GM19324 (cell line): ENCODE measurements around the gene GRIK3.

ENCODE experiments used
- ATAC-seq: cut with Tn5 transposase; IDR thresholded peaks from one replicate; pipeline ENCODE4 v1.9.1; 2021; ENCODE audit warnings: mild to moderate bottlenecking, moderate library complexity; ENCODE audit not compliant: unreplicated experiment, low FRiP score

GRIK3 gene

DNA sequence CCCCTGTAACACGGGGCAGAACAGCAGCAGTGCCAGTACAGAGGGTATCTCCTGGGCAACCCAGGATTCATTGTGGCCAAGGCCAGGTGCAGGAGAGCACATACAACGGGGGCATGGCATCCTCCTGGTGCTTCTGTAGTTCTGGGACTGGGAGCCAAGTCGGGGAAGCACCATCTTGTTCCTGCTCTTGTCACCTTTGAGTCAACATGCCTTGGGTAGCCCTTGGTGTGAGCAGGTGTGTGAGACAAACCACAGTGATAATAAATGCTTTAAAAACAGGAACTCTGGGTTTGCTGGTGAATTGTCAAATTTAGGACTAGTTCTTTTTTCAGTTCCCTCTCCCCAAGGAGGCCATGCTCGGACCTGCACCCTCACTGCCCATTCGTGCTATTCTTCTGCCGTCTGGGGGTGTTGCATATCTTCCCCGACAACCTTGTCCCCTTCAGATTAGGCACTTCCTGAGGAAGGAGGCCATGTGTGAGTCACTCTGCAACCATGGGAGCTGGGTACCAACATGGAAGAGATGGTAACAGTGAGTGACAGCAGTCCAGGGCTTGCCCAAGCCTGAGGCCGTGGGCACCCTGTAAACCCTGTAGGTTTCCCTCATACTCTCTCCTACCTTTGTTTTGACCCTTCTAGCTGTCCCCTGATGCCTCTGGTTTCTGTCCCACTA, 150.2 kb downstream of the GRIK3 start:
- peak; percentile 49 for ATAC-seq

DNA sequence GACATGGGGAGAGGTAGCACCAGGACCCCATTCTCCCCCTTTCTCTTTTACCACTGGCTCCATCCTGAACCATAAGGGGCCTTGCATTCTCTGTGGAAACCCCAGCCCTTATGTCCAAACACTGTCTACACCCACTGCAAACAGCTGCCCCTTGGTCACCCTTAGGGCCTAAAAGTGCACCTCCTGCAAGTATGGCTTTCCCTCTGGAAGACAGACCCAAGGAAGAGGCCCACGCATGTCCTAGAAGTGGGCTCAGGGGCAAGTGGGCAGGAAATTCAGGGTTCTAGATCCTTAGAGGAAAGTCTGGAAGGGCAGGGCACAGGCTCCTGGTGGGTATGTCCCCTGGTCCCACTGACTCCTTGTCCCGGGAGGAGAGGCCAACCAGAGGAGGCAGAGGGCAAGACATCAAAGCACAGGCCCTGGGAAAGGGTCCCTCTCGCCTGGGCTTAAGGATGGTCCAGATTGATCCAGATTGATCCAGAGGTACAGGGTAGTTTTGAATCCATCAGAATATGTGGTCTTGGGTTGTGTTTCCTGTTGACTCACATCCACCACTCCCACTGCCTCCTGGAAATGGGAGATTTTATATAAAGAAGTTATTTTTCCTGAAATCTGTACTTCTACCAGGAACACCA, 150.9 kb downstream of the GRIK3 start:
- no peak for ATAC-seq

DNA sequence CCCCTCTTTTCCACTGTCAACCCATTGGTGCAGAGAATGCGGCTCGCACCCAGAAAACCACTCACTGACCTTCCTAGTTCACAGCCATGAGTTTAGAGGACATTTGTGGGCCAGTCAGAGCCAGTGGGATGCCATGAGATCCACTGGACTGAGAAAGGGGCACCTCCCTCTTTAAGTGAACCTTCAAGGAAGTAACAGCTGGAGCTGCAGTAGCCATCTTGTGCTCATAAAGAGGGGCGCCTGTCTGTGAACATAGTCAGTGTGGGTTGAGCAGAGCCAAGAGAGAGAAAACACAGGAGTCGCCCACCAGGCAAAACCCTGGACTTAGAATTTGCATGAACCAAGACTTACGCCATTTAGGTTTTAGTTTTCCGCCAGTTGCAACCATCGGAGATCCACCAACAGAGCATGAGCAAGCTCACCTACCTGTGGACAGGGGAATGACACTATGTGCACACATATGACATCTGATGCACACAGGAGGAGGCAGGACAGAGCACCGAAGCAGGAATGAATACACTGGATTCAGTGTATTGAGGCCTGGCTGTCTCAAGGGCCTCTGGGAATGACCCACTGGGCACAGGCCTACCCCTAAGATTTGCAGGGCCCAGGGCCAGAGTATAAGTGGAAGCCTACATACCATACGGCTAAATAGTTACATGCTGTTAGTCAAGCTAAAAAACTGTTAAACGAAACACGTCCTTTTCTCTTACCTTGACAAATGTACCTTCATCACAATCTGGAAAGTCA, 151.6 kb downstream of the GRIK3 start:
- ATAC-seq: no peak

DNA sequence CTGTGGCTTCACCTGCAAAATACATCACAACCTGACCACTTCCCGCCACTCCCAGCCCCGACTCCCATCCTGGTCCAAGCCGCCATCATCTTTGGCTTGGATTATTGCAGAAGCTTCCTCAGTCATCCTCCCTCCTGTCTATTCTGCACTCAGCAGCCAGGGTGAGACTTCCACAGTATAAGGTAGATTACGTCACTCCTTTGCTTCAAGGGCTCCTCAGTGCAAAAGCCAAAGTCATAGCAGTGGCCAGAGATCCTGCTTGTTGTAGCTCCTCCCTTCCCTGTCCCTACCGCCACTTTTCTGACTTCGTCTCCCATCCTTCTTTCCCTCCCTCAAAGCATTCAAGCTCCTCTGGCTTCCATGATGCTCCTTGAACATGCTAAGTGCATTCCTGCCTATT, 152.8 kb downstream of the GRIK3 start:
- ATAC-seq: no peak

DNA sequence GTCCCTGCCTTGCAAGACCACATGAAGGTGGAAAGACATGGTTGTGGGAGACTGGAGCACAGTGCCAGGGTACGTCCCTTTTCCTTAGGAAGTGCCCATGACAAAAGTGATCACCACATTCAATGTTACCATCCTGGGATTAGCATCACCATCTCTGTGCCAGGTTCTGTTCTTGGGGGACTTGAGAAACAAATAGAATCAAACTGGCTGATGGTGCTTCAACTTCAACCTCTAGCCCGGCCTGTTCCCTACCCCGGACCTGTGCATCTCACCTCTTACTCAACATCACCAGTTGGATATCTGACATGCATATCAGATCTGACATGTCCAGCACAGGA, 153.3 kb downstream of the GRIK3 start:
- no peak for ATAC-seq

DNA sequence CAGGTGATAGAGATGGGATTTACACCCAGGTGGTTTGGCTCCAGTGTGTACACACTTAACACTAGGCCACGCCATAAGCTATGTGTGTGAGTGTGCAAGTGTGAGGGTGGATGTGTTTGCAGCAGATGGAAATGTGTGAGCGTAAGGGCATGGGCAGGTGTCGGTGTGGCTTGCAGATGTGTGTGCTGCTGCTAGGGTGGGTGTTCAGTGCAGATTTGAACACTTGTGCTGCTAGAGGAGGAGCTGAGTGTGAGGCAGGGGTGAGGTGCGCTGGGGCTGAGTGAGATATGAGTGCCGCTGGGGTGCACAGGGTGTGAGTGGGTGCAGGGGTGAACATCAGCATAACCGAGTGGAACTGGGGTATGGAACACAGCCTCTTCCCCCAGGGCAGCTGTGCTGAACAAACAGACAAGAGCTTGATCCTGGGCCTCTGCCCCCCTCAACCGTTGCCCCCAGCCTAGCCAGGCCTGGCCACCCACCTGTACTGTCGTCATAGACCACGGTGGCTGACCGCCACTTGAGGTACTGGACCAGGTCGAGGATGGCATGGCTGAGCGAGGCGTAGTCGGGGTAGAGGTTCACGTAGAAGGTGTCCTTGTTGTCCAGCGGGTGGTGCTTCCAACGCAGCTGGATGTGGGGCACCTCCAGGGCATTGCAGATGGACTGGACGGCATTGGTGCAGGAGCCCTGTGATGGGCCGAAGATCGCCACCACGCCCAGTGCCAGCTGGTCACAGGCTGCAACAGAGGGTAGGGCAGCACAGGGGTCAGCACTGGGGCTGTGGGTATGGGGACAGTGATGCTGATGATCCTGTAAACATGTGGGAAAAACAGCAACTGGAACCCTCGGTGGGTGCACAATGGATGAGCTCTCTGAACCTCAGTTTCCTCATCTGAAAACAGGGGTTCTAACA, 153.9 kb downstream of the GRIK3 start:
- ATAC-seq: no peak

DNA sequence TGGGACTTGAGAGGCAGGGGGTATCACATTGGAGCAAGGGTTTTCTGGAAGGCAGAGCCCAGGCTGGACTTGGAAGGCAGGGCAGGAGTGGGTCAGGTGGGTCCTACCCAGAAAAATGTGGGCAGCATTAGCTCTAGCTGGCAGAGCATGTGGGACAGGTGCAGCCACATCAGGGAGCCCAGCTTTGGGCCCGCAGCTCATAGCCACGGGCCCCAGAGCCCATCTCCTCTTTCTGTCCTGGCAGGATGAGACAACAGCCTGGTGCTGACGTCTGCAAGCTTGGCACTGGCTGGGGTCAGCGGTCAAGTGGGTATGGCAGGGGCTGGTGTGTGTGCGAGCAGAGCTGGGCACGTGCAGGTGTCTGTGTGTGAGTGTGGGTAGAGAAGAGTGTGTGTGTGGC, 154.7 kb downstream of the GRIK3 start:
- no peak for ATAC-seq

DNA sequence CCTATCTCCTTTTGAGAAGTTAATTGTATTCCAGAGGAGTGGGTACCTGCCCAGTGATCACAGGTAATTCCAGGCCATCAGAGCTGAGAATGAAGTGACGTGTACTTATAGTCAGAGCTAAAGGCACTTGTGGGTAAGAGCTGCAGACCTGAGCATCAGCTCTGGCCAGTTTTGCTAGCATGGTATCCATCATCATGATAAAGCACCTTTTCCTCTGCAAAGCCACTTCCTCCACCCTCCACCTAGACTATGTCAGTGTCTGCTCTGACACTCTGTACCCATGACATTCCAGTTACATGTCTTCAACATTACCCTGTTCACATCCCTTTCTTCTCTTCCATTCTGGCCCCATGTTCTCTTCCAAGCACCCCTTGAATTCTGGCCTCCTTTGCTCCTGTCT, 157.3 kb downstream of the GRIK3 start:
- no peak for ATAC-seq

DNA sequence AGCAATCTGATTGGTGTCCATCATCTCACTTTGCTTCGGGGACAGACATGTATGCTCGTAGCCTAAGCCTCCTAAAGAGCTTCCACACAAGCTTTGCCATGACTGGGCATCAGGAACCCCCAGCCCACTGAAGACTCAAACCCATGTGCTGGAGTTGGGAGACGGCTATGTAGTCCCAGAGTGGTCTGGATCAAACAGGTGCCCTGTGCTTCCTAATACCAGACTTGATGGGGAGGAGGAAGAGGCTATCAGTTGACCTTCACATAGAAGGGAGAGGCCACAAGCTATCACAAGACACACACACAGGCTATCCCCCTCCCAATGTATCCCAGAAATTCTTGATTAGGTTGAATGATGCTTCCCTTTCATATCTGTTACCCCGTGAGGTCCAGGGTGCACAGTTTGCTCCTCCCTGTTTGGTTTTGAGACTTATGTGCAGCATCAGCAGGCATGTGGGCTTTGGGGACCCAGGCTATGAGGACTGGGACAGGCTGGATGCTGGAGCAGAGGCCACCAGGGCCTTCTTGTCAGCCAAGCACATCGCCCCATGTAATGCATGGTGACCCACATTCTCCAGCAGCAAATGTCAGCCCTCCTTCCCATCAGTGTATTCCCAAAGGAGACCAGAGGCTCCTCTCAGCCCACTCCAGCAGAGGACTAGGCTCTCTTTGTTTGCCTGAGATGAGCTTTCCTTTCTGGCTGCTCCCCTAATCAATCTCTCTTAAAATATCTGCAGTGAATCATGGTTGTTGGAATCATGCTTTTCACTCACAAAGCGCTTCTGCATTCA, 159.8 kb downstream of the GRIK3 start:
- ATAC-seq: no peak

DNA sequence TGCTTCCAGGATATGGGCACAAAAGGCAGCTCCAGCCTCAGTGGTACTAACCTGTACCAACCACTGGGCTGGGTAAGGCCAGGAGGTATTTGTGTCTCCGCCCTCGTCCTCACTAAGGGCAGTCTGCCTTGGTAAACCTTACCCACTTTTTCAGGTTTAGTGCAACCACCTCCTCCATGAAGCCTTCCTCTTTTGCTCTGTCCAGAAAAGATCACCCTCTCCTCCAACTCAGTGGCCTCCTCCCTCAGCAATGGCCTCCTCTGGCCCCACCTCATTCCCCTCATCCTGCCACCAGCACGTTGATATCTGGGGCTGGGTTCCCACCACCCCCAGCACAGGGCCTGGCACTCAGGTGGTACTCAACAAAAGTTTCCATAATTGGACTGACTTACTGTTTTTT, 161.5 kb downstream of the GRIK3 start:
- no peak for ATAC-seq

DNA sequence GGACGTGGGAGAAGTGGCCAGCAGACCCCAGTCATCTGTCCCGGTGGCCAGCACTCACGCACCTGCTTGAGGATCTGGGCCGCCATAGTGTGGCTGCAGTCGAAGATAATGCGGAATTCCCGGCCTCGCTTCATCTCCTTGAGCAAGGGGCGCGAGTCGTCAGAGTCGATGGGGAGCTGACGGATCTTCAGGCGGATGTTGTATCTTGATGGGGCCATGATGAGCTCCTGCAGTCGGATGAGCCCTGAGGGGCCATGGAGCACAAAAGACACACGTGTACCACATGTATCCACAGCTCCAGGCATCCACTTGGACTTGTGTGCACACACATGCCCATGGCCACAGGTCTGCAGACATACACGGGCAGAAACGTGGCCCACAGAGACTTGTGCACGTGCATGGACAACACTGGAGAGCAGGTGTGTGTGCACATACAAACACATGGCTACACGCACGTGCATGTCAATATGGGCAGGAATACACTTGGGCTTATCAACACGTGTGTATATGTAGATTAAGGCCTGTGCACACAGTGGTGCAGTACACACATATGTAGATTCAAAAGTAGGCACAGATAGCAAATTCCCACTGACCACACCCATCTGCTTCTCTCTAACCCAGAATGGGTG, 162.1 kb downstream of the GRIK3 start:
- ATAC-seq: no peak

DNA sequence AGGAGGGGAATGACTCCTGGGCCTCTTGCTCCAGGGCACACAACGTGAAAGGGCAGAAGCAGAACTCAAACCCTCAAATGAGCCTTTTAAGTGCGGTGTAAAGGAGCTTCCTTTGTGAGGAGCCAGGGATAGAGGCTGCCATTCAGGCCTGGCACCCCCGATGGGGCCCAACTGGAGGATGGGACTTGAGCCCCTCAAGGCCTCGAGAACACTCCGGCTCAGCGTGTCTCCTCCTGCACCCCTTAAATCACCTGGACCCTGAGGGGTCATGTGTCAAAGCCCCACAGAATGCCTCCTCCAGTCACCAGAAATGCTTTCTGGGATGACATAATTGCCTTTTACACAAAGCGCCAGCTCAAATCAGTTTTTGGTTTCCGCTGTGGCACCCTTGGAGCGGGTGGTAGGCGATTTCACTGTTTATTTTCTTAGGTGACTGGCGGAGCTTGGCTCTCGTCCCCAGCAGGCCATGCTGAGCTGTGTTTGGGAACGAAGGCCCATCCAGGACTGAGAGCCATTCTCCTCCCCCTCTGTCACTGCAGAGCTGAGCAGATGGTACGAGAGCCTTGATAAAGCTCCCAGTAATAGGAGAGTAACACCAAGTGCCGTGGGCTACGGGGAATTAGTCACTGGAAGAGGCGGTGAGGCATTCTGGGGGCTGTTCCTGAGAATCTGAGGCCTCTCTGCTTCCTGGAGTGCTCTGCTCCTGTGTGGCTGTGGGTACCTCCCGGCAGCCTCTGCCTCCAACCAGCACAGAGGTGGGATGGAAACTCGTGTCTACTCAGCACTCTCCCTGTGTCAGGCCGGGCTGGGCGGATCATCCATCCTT, 163.0 kb downstream of the GRIK3 start:
- no peak for ATAC-seq

DNA sequence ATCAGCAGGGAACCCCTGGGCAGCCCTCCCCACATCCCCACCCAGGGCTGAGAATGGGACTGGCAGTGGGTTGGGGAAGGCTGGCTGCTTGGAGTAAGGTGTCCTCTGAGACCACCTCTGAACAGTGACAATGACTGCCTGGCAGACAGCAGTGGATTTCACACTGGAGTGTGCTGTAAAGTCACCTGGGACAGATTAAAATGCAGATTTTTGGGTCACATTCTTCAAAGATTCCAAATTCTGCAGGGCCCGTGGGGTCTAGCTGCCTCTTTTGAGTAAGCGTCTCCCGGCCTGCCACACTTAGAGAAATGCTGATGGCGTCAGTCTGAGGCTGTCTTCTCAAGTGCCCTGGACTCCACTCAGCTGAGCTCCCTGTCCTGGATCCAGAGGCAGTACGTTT, 164.5 kb downstream of the GRIK3 start:
- no peak for ATAC-seq

DNA sequence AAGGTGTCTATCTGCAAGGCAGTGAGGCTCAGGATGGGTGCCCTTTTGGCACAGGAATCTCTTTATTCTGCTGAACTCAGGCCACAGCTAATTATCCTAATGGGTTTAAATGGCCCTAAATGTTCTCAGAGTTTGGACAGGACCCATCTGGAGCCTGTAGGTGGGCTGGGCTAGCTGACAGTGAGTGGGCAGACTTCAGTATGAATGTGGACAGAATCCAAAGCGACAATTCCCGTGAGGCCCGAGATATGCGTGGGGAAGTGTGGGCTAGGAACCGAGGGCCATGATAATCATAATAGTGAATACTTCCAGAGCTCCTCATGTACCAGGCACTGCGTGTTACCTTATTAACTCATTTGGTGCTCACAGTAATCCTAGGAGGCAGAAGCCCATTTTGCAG, 165.3 kb downstream of the GRIK3 start:
- ATAC-seq: no peak

DNA sequence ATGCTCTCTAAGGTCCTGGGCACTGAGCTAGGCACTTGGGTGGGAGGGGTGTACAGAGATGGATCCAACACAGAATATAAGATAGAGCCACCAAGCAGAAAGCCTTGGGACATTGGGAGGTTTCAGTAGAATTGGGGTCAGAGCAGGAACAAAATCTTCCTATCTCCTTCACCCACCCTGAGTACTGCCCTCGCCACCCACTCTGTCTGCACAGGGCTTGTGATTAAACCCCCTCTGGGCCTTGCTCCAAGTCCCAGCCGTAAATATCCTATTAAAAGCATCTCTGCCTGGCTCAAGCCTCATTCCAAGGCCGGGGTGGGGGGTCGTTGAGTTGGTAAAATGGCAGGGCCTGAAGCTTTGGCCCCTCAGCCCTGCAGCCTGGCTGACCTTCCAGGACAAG, 166.7 kb downstream of the GRIK3 start:
- no peak for ATAC-seq

DNA sequence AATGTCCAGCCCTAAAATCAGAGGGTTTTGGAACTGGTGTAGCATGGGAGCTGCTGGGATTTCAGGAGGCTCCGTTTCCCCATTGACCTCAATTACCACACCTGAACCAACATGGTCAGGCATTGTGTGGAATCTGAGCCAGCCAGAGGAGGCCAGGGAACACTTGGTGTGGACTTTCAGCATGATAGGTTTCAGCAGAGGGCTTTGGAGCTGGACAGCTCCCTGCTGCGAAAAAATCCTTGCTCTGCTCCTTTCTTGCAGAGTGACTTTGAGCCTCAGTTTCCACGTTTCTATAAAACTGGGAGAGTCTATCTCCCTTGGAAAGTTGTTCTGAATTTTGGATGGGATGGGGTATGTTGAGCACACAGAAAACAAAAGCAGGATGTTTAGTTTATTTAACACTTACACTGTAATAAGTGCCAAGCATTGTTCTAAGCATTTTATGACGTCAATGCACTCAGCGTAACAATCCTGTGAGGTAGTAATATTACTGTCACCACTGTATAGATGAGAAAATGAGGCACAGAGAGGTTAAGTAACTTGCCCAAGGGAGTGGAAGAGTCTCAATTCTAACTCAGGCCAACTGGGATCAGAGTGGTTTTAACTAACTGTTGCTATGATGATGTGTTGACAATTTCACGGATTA, 168.0 kb downstream of the GRIK3 start:
- no peak for ATAC-seq

DNA sequence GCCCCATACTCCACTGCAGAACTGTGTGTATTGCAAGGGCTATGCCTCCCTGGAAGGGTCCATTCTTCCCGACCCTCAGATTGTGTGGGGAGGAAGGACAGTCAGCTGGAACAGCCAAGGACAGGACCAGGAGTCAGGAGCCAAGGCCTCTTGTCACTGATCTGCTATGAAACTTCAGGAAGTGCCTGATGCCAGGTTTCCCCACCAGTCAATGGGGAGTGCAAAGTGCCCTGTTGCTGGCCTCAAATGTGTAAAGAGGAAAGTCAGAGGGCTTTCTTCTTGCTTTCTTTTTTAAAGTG, 168.8 kb downstream of the GRIK3 start:
- ATAC-seq: no peak

DNA sequence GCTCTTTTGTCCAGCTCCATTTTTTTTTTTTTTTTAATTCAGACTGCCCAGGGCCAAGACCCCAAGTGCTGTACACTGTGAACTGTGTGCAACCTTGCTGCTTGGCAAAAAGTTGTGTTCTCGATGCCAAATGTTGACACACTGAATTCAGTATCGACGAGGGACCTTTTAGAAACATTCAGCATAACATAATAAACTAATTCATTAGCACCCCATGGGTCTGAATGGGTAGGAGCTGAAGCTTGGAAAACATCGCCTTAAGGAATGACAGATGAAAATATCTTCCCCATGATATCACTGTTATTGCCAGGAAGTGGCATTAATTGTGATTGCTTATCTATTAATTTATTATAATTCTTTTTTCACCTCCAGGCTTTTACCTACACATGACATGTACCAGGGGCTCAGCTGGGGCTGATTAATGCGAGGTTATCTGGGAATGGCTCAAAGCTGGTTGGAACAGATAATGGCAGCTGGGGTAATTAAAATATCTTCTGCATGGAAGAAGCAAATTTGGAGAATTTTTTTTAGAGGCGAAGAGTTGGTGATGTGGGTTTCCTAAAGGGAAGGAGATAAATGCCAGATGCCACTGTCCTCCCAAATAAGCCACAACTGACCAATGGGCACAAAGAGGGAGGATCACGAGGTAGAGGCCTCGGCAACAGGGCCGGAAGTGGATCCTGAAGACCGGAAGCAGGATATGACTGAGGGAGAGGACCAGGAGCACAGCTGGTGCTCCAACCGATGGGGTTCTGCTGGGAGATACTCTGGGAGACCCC, 169.3 kb downstream of the GRIK3 start:
- ATAC-seq: no peak
